Neutrophil (primary cell): ENCODE data around the gene FAHD1.
"Not testable (repeated sequence)": the region's sequence is repeated elsewhere in the genome, so short reads cannot be mapped to it uniquely, and the experiment has no call there.

Source experiments
- H3K27ac ChIP-seq: fragments of 200-600 bp; sonication (generic); 2 replicates; pipeline ENCODE4 v1.5.1; 2016; ENCODE audit warnings: mild to moderate bottlenecking, moderate library complexity
- H3K27me3 ChIP-seq: fragments of 200-600 bp; sonication (generic); 2 replicates; pipeline ENCODE4 v1.6.0; 2016; ENCODE audit warnings: mild to moderate bottlenecking
- H3K36me3 ChIP-seq: fragments of 200-600 bp; sonication (generic); 2 replicates; pipeline ENCODE4 v1.5.1; 2017
- H3K4me1 ChIP-seq, 2 experiments: fragments of 200-600 bp in 1 of 2; sonication (generic) in 1 of 2; 1 replicate in 1 of 2; 2 replicates in 1 of 2; pipeline versions ENCODE4 v1.5.1 to v1.6.1; 2013 to 2016; ENCODE audit warnings: low read depth in 1 of 2, low read length in 1 of 2, mild to moderate bottlenecking in 1 of 2, moderate library complexity in 1 of 2; ENCODE audit not compliant: control insufficient read depth in 1 of 2, insufficient read depth in 1 of 2
- H3K4me3 ChIP-seq, 2 experiments: fragments of 200-600 bp in 1 of 2; sonication (generic) in 1 of 2; 1 replicate in 1 of 2; 2 replicates in 1 of 2; pipeline ENCODE4 v1.5.1; 2013 to 2016; ENCODE audit warnings: low read depth in 1 of 2, low read length in 1 of 2, mild to moderate bottlenecking in 1 of 2, moderate library complexity in 1 of 2
- H3K9me3 ChIP-seq: fragments of 200-600 bp; sonication (generic); 2 replicates; pipeline ENCODE4 v1.5.1; 2016
- CTCF ChIP-seq: fragments of 200-600 bp; sonication (generic); IDR thresholded peaks from 2 replicates; pipeline ENCODE4 v1.5.1; 2016; ENCODE audit warnings: antibody characterized with exemption

Gene FAHD1

GRCh38 chr16:1794908-1795666, 31.9 kb upstream of the FAHD1 start:
- no peak for TF ChIP-seq CTCF
- Histone ChIP-seq H3K4me1 (no peaks in the 10 kb centered on the region), H3K9me3 (no peaks in the 10 kb centered on the region), H3K36me3 (peaks cover 23% of the 10 kb centered on the region), H3K27me3 (no peaks in the 10 kb centered on the region), H3K27ac (no peak overlapping the region), H3K4me3 (no peak overlapping the region)

- not testable (repeated sequence) for H3K27me3 ChIP-seq, H3K4me3 ChIP-seq, H3K36me3 ChIP-seq, H3K9me3 ChIP-seq, H3K4me1 ChIP-seq, H3K27ac ChIP-seq
These were observed 27.7 kb upstream of the FAHD1 start for GRCh38 chr16:1799263-1799662.

GRCh38 chr16:1800701-1801100, 26.3 kb upstream of the FAHD1 start:
- Histone ChIP-seq H3K4me1 (no peaks in the 10 kb centered on the region), H3K9me3 (no peaks in the 10 kb centered on the region), H3K4me3 (no peak overlapping the region), H3K27ac (no peak overlapping the region), H3K36me3 (peaks cover 5% of the 10 kb centered on the region), H3K27me3 (no peaks in the 10 kb centered on the region)
- TF ChIP-seq CTCF = no peak

- no peaks in the 10 kb centered on the region for H3K27me3 ChIP-seq
- peaks cover 47% of the 10 kb centered on the region for H3K36me3 ChIP-seq
These were observed 19.4 kb upstream of the FAHD1 start for GRCh38 chr16:1807626-1808025.

GRCh38 chr16:1808691-1809090, 18.3 kb upstream of the FAHD1 start:
- Histone ChIP-seq H3K4me3 (no peak overlapping the region), H3K9me3 (no peaks in the 10 kb centered on the region), H3K36me3 (peaks cover 57% of the 10 kb centered on the region), H3K27me3 (no peaks in the 10 kb centered on the region), H3K27ac (no peak overlapping the region), H3K4me1 (no peaks in the 10 kb centered on the region)
- TF ChIP-seq CTCF = no peak

More at GRCh38 chr16:1807626-1808025, 19.4 kb upstream of the FAHD1 start:
- no peak for TF ChIP-seq CTCF
- no peaks in the 10 kb centered on the region for H3K9me3 ChIP-seq
- H3K4me3 ChIP-seq = no peak overlapping the region
- no peaks in the 10 kb centered on the region for H3K4me1 ChIP-seq
- no peak overlapping the region for H3K27ac ChIP-seq

GRCh38 chr16:1809281-1809801, 17.7 kb upstream of the FAHD1 start:
- peaks cover 64% of the 10 kb centered on the region for H3K36me3 ChIP-seq
- no peaks in the 10 kb centered on the region for H3K4me1 ChIP-seq
- H3K27me3 ChIP-seq = no peaks in the 10 kb centered on the region
- H3K4me3 ChIP-seq = no peak overlapping the region
- no peak for TF ChIP-seq CTCF
- no peak overlapping the region for H3K27ac ChIP-seq
- no peaks in the 10 kb centered on the region for H3K9me3 ChIP-seq
